Transverse colon (tissue), 4 donors: ENCODE results near the gene ANKRD18A. TPM values are rescaled to one million over a fixed set of nuclear protein-coding genes. Genes with fewer than 3 reads are reported as not detected.

Experiments
- DNase-seq: peaks from one replicate; pipeline ENCODE4 v3.0.0-alpha.2; 2019
- H3K27ac ChIP-seq, 4 donors: fragments of 200-600 bp; sonication (generic); 2 replicates each; pipeline ENCODE4 v1.5.1; 2016 to 2018; ENCODE audit warnings: inconsistent platforms in 4 of 4
- H3K27me3 ChIP-seq: fragments of 200-600 bp; sonication (generic); 2 replicates; pipeline ENCODE4 v1.5.1; 2017; ENCODE audit warnings: inconsistent platforms
- H3K36me3 ChIP-seq, 4 donors: fragments of 200-600 bp; sonication (generic); 2 replicates each; pipeline ENCODE4 v1.5.1; 2017 to 2019; ENCODE audit warnings: inconsistent platforms in 4 of 4
- H3K4me1 ChIP-seq, 4 donors: fragments of 200-600 bp; sonication (generic); 2 replicates each; pipeline ENCODE4 v1.5.1; 2017 to 2020; ENCODE audit warnings: inconsistent platforms in 4 of 4
- H3K4me3 ChIP-seq, 4 donors: fragments of 200-600 bp; sonication (generic); 1 replicate in 1 of 4; 2 replicates in 3 of 4; pipeline versions ENCODE4 v1.5.1 to v1.6.1; 2017 to 2019; ENCODE audit warnings: inconsistent platforms in 4 of 4
- H3K9me3 ChIP-seq, 2 donors: fragments of 200-600 bp; sonication (generic); 2 replicates each; pipeline ENCODE4 v1.5.1; 2017 to 2019; ENCODE audit warnings: inconsistent platforms in 2 of 2
- CTCF ChIP-seq, 5 experiments: fragments of 200-600 bp in 3 of 5; fragments of 450-650 bp in 2 of 5; sonication (generic) in 3 of 5; IDR thresholded peaks; 1 replicate in 2 of 5; 2 replicates in 3 of 5; pipeline ENCODE4 v1.5.1; 2016 to 2017; ENCODE audit warnings: antibody characterized with exemption in 5 of 5, inconsistent platforms in 3 of 5, mild to moderate bottlenecking in 2 of 5, moderate library complexity in 1 of 5
- EP300 ChIP-seq: sonication (generic); formaldehyde crosslinking; IDR thresholded peaks from one replicate; pipeline ENCODE4 v1.6.1; 2017; ENCODE audit warnings: antibody characterized with exemption, low read depth
- POLR2A ChIP-seq: fragments of 450-650 bp; IDR thresholded peaks from one replicate; pipeline ENCODE4 v1.6.1; 2016; ENCODE audit warnings: antibody characterized with exemption, mild to moderate bottlenecking, moderate library complexity
- POLR2AphosphoS5 ChIP-seq, 3 donors: sonication (generic); formaldehyde crosslinking; IDR thresholded peaks; one replicate each; pipeline ENCODE4 v1.6.1; 2016; ENCODE audit warnings: antibody characterized with exemption in 3 of 3
- WGBS, 2 donors: methylation state at CpG; one replicate each; pipeline ENCODE4 v1.1.5; 2018; ENCODE audit warnings: low coverage in 1 of 2; 5-methylcytosine and 5-hydroxymethylcytosine counted together
- in situ Hi-C, 4 donors: fragments of 200-750 bp; cut with MboI; loops; one replicate each; pipeline versions ENCODE4 v1.15.0 to v1.15.1; 2017; ENCODE audit warnings: low sequenced_read_pairs in 3 of 4, low pct_ligation_motif_present in 1 of 4, low pct_unique_long_range_greater_than_20kb in 1 of 4
- intact Hi-C: fragments of 100-400 bp; cut with DNase I; formaldehyde crosslinking; loops from one replicate; pipeline ENCODE4 v1.15.1; 2023; ENCODE audit warnings: low total_unique reads
- total RNA-seq, 4 donors: library from RNA; depleted of rRNA; stranded (reverse); fragments of >200 nt; gene quantifications; one replicate each; pipeline ENCODE4 v1.1.0, GENCODE V29; 2016

ANKRD18A gene
- total RNA-seq, 4 donors from 2014 or later = 5.6 to 15.4 (median 12.5) TPM

DNA sequence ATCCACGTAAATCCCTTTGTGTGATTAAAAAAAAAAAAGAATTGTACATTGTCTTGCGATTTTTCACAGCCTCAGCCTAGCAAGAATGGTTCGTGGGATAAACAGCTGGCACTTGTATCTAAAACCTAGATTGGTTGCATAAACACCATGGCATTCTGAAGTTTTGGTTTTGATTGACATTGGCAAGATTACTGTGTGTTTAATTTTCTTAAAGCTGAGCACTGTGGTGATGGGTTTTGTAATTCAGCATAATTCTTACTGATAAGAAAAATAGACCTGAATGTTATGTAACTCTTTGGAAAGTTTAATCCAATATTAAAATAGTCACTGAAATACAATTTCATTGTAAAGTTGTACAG lies 23.4 kb upstream of the ANKRD18A start:
- 78 to 83% methylated on average over 2 to 3 of the region's 3 CpGs for WGBS, 2 donors
- no peaks in the 10 kb centered on the region for H3K27me3 ChIP-seq
- no peaks in the 10 kb centered on the region for H3K4me1 ChIP-seq
- TF ChIP-seq CTCF (IDR thresholded peaks at IDR 0.05) (no peak), POLR2AphosphoS5 (IDR thresholded peaks at IDR 0.05) (no peak), EP300 (no peak), POLR2A (no peak)
- no peak overlapping the region for H3K4me3 ChIP-seq
- no peak for DNase-seq
- intact Hi-C loops (no loop called here), in situ Hi-C loops (no loop called here)
- no peaks in the 10 kb centered on the region for H3K36me3 ChIP-seq
- H3K27ac ChIP-seq = no peak overlapping the region
- H3K9me3 ChIP-seq = no peaks in the 10 kb centered on the region

DNA sequence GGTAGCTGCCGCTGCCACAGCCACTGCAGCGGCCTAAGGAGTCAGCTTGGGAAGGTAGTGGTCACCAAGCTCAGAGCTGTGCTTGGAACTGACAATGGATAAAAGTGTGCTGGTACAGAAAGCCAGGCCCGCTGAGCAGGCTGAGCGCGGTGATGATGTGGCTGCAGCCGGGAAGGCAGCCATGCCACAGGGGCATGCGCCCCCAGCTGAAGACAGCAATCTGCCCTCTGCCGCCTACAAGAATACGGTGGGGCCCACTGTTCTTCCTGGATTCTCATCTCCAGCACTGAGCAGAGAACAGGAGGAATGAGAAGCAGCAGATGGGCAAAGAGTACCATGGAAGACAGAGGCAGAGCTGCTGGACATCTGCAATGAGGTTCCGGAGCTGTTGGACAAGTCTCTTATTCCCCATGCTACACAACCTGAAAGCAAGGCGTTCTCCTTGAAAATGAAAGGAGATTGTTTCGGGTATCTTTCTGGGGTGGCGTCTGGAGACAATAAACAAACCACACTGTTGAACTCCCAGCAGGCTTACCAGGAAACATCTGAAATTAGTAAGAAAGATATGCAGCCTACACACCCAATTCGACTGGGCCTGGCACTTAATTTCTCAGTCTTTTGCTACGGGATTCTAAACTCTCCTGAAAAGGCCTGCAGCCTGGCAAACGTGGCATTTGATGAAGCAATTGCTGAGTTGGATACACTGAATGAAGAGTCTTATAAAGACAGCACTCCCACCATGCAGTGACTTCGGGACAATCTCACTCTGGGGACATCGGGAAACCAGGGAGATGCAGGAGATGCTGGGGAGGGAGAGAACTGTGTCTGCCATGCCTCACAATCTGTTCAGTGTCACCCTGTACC lies 22.8 kb upstream of the ANKRD18A start:
- no peaks in the 10 kb centered on the region for H3K4me1 ChIP-seq
- DNase-seq = no peak
- no peaks in the 10 kb centered on the region for H3K36me3 ChIP-seq
- in situ Hi-C loops = no loop called here
- intact Hi-C loops = no loop called here
- H3K4me3 ChIP-seq = no peak overlapping the region
- H3K9me3 ChIP-seq = no peaks in the 10 kb centered on the region
- 54 to 79% methylated on average over 4 to 18 of the region's 18 CpGs for WGBS, 2 donors
- TF ChIP-seq POLR2A (no peak), CTCF (IDR thresholded peaks at IDR 0.05) (no peak), POLR2AphosphoS5 (IDR thresholded peaks at IDR 0.05) (no peak), EP300 (no peak)
- H3K27ac ChIP-seq = no peak overlapping the region
- H3K27me3 ChIP-seq = no peaks in the 10 kb centered on the region

DNA sequence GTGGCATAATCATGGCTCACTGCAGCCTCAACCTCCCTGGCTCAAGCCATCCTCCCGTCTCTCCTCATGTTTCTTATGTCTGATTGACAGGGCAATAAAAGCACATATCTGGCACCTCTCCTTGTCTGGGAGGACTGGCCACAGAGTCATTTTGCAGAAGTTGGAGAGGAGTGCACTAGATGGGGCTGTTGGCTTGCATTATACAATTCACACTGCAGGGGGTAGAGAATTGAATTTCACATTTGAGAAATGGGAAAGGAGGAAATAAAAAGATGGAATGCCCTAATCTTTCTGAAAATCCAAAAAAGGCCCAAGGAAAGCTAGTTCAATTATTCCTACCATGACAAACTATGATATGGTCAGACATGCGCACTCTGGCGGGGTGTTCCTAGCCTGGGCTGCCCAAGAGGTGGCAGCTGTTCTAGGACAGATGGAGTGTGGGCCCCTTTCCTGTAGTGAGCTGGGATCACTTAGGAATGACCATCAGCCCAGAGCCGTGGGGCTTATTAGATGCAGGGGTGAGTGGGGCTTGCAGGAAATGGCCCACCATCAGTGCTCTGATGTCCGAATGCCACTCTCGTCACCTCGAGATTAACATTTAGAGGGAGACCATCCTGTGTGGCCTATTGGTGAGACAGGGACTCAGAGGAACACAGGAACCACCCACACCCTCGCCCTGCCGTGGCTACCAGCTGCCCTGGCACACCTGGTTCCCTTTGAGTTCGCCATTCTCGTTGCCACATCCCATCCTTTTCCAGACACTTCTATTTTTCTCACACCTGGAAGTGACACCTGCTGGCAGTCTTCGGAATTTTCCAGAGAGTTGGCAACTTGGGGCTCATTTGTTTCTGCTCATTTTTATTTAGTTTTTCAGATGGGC lies 21.8 kb upstream of the ANKRD18A start:
- no peaks in the 10 kb centered on the region for H3K4me1 ChIP-seq
- no peaks in the 10 kb centered on the region for H3K9me3 ChIP-seq
- no peak overlapping the region for H3K27ac ChIP-seq
- peak; percentile 27 for DNase-seq
- H3K36me3 ChIP-seq = no peaks in the 10 kb centered on the region
- in situ Hi-C loops = no loop called here
- H3K27me3 ChIP-seq = no peaks in the 10 kb centered on the region
- intact Hi-C loops = no loop called here
- no peak overlapping the region for H3K4me3 ChIP-seq
- TF ChIP-seq EP300 = no peak
- peak; percentile 32 to 50 (median 43) for TF ChIP-seq CTCF (IDR thresholded peaks at IDR 0.05)
- no peak for TF ChIP-seq POLR2A
- TF ChIP-seq POLR2AphosphoS5 (IDR thresholded peaks at IDR 0.05) = no peak
- WGBS, 2 donors = 48 to 63% methylated on average over 5 to 12 of the region's 12 CpGs

DNA sequence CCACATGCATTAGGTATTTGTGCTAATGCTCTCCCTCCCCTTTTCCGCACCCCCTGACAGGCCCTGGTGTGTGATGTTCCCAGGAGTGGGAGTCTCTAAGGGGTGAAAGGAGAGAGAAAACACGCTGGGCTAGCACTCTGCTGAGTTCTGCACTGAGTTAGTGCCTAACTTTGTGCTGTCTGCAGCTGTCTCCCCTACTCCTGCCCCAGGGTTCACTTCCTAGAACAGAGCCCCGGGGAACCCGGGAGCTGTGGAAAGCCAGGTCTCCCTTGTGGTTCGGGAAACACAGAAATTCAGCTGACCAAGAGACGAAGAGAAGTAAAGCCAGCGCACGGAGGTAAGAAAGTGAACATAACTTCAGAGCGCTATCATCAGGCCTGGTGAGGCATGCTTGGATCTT lies 20.7 kb upstream of the ANKRD18A start:
- TF ChIP-seq CTCF (IDR thresholded peaks at IDR 0.05) (no peak), EP300 (no peak), POLR2A (no peak), POLR2AphosphoS5 (IDR thresholded peaks at IDR 0.05) (no peak)
- intact Hi-C loops = no loop called here
- no peaks in the 10 kb centered on the region for H3K9me3 ChIP-seq
- no peaks in the 10 kb centered on the region for H3K27me3 ChIP-seq
- whole genome bisulfite sequencing, 2 donors = 89 to 100% methylated on average over 4 to 9 of the region's 9 CpGs
- DNase-seq = no peak
- no peak overlapping the region for H3K27ac ChIP-seq
- no peak overlapping the region for H3K4me3 ChIP-seq
- in situ Hi-C loops = no loop called here
- H3K36me3 ChIP-seq = no peaks in the 10 kb centered on the region
- no peaks in the 10 kb centered on the region for H3K4me1 ChIP-seq
